ENCODE results near the gene MFSD12. TPM values are rescaled to one million over a fixed set of nuclear protein-coding genes. Genes with fewer than 3 reads are reported as not detected.

The MFSD12 gene
- total RNA-seq, 2 donors from 2014 or later = 85.6 to 112 TPM

DNA sequence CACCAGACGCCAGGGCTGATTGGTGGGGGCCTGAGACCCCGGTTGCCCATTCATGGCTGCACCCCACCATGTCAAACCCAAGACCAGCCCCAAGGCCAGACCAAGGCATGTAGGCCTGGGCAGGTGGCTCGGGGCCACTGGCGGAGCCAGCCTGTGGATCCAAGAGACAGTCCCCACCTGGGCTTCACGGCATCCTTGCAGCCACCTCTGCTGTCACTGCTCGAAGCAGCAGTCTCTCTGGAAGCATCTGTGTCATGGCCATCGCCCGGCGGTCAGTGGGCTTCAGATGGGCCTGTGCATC lies 22.2 kb downstream of the MFSD12 start:
- TF ChIP-seq, protein P1, sequence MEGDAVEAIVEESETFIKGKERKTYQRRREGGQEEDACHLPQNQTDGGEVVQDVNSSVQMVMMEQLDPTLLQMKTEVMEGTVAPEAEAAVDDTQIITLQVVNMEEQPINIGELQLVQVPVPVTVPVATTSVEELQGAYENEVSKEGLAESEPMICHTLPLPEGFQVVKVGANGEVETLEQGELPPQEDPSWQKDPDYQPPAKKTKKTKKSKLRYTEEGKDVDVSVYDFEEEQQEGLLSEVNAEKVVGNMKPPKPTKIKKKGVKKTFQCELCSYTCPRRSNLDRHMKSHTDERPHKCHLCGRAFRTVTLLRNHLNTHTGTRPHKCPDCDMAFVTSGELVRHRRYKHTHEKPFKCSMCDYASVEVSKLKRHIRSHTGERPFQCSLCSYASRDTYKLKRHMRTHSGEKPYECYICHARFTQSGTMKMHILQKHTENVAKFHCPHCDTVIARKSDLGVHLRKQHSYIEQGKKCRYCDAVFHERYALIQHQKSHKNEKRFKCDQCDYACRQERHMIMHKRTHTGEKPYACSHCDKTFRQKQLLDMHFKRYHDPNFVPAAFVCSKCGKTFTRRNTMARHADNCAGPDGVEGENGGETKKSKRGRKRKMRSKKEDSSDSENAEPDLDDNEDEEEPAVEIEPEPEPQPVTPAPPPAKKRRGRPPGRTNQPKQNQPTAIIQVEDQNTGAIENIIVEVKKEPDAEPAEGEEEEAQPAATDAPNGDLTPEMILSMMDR (IDR thresholded peaks at IDR 0.05) = no peak
- H3K36me3 ChIP-seq = peaks cover 46% of the 10 kb centered on the region

DNA sequence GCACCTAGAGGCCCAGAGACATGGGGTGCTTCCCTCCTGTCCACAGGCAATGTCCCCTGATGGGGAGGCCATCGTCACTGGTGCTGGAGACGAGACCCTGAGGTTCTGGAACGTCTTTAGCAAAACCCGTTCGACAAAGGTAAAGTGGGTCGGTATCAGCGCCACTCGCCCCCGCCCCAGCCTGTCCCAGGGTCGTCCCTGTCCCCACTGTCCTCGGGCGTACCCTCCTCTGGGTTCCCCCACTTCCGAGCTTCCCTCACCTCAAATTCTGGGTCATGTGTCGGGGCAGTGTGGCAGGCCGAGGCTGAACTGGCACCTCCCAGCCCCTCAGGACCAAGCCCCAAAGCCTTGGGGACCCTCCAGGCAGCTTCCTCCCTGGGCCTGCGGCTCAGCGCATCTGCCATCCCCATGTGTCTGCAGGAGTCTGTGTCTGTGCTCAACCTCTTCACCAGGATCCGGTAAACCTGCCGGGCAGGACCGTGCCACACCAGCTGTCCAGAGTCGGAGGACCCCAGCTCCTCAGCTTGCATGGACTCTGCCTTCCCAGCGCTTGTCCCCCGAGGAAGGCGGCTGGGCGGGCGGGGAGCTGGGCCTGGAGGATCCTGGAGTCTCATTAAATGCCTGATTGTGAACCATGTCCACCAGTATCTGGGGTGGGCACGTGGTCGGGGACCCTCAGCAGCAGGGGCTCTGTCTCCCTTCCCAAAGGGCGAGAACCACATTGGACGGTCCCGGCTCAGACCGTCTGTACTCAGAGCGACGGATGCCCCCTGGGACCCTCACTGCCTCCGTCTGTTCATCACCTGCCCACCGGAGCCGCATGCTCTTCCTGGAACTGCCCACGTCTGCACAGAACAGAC lies 22.8 kb downstream of the MFSD12 start:
- no peaks in the 10 kb centered on the region for H3K4me1 ChIP-seq (ENCODE audit: control insufficient read depth in 1 of 2, low read depth in 2 of 2)
- H3K27ac ChIP-seq = no peak overlapping the region
- no peaks in the 10 kb centered on the region for H3K9me3 ChIP-seq
- no peak for ATAC-seq (ENCODE audit: insufficient number of reproducible peaks, low FRiP score, low read depth)
- no peak overlapping the region for H3K4me3 ChIP-seq
- DNase-seq (ENCODE audit: low spot score) = no peak
- peaks cover 46% of the 10 kb centered on the region for H3K36me3 ChIP-seq
- TF ChIP-seq, protein P1 (IDR thresholded peaks at IDR 0.05) = no peak
- no peaks in the 10 kb centered on the region for H3K27me3 ChIP-seq (replicated peaks; ENCODE audit: insufficient read depth)

More for the DNA sequence above, 22.2 kb downstream of the MFSD12 start:
- ATAC-seq (ENCODE audit: insufficient number of reproducible peaks, low FRiP score, low read depth) (no peak), DNase-seq (ENCODE audit: low spot score) (no peak)
- Histone ChIP-seq H3K9me3 (no peaks in the 10 kb centered on the region), H3K4me3 (no peak overlapping the region), H3K27me3 (replicated peaks; ENCODE audit: insufficient read depth) (no peaks in the 10 kb centered on the region), H3K4me1 (ENCODE audit: control insufficient read depth in 1 of 2, low read depth in 2 of 2) (no peaks in the 10 kb centered on the region), H3K27ac (no peak overlapping the region)

DNA sequence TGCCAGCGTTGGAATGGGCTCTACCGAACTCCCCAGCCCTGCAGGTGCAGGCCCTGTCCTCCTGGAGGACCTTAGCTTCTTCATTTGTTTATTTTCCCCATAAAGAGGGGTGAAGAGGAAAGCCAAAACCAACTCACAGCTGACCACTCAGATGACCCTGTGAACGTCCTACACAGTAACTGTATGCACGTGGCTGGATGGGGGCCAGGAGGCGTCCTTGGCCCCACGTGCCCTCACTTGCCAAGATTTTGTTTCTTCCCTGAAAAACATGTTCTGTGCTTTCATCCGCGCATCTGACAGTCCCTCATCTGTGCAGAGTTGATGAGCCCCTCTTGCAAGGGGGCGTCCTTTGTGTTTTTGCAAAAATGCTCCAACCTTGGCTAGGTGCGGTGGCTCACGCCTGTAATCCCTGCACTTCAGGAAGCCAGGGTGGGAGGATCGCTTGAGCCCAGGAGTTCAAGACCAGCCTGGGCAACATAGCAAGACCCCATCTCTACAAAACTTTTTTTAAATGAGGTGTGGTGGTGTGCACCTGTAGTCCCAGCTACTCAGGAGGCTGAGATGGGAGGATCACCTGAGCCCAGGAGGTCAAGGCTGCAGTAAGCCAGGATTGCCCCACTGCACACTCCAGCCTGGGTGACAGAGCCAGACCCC lies 23.7 kb downstream of the MFSD12 start:
- no peak for ATAC-seq (ENCODE audit: insufficient number of reproducible peaks, low FRiP score, low read depth)
- H3K4me3 ChIP-seq = no peak overlapping the region
- H3K9me3 ChIP-seq = no peaks in the 10 kb centered on the region
- no peak overlapping the region for H3K27ac ChIP-seq
- no peaks in the 10 kb centered on the region for H3K4me1 ChIP-seq (ENCODE audit: control insufficient read depth in 1 of 2, low read depth in 2 of 2)
- no peak for DNase-seq (ENCODE audit: low spot score)
- H3K27me3 ChIP-seq (replicated peaks; ENCODE audit: insufficient read depth) = no peaks in the 10 kb centered on the region
- TF ChIP-seq, protein P1 (IDR thresholded peaks at IDR 0.05) = no peak
- peaks cover 46% of the 10 kb centered on the region for H3K36me3 ChIP-seq

DNA sequence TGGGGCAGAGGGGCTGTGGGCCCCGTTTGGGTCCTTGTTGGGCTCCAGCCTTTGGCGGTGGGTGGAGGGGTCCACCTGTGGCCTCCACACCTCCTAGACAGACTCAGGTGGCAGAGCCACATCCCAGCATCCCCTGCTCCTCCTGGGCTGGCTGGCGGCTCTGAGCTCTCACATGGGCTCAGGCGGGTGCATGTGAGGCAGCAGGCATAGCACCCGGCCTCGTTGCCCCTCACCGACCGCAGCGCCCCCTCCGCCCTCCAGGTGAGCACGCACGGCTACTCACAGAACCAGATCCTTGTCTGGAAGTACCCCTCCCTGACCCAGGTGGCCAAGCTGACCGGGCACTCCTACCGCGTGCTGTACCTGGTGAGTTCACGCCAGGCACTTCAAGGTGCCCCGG lies 24.4 kb downstream of the MFSD12 start:
- Histone ChIP-seq H3K36me3 (peaks cover 50% of the 10 kb centered on the region), H3K27ac (no peak overlapping the region), H3K4me3 (no peak overlapping the region), H3K4me1 (ENCODE audit: control insufficient read depth in 1 of 2, low read depth in 2 of 2) (no peaks in the 10 kb centered on the region), H3K27me3 (replicated peaks; ENCODE audit: insufficient read depth) (no peaks in the 10 kb centered on the region), H3K9me3 (no peaks in the 10 kb centered on the region)
- TF ChIP-seq, protein P1 (IDR thresholded peaks at IDR 0.05) = no peak
- DNase-seq (ENCODE audit: low spot score) = no peak
- ATAC-seq (ENCODE audit: insufficient number of reproducible peaks, low FRiP score, low read depth) = no peak

DNA sequence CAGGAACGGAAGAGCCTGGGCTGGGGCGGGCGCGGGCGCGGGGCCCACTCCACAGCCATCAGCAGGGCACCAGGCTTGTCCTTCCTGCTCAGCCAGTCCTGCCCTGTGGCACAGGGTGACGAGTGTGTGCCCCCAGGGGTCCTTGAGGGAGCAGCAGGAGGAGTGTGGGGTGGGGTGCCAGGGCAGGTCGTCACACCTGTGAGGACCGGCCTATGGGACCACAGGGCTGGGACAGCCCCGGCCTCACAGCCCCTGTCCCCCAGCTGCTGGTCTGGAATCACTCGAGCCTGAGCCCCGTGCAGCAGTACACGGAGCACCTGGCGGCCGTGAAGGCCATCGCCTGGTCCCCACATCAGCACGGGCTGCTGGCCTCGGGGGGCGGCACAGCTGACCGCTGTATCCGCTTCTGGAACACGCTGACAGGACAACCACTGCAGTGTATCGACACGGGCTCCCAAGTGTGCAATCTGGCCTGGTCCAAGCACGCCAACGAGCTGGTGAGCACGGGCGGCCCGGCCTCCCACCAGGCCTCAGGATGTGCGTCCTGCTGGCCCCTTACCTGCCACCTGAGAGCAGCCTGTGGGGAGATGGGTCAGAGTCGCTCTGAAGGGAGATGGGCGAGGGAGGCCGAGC lies 25.1 kb downstream of the MFSD12 start:
- Histone ChIP-seq H3K27ac (no peak overlapping the region), H3K36me3 (peaks cover 58% of the 10 kb centered on the region), H3K4me1 (ENCODE audit: control insufficient read depth in 1 of 2, low read depth in 2 of 2) (no peaks in the 10 kb centered on the region), H3K27me3 (replicated peaks; ENCODE audit: insufficient read depth) (no peaks in the 10 kb centered on the region), H3K9me3 (no peaks in the 10 kb centered on the region), H3K4me3 (no peak overlapping the region)
- TF ChIP-seq, protein P1 (IDR thresholded peaks at IDR 0.05) = no peak
- DNase-seq (ENCODE audit: low spot score) (no peak), ATAC-seq (ENCODE audit: insufficient number of reproducible peaks, low FRiP score, low read depth) (no peak)

All from thoracic aorta (tissue), 2 donors.